SH-SY5Y (cell line): Measurements from ENCODE around the gene LARP1.

Experiments used
- GATA2 ChIP-seq: IDR thresholded peaks from 2 replicates; pipeline ENCODE4 v1.6.1; 2011; ENCODE audit warnings: mild to moderate bottlenecking, low read depth, low read length
- GATA3 ChIP-seq: IDR thresholded peaks from 2 replicates; pipeline ENCODE4 v1.6.1; 2011; ENCODE audit warnings: low read depth, mild to moderate bottlenecking, low read length, moderate library complexity

- TF ChIP-seq GATA3, result no peak
- no peak for TF ChIP-seq GATA2
Observed at GRCh38 chr5:154800582-154800981, 45.4 kb downstream of the LARP1 start.
